B cell (primary cell): ENCODE results near the gene FRS3. TPM values are rescaled to one million over a fixed set of nuclear protein-coding genes. Genes with fewer than 3 reads are reported as not detected.

ENCODE experiments used
- ATAC-seq: fragments of 200-7000 bp; cut with Tn5 transposase; one replicate; pipeline ENCODE4 v1.10.0; 2021; ENCODE audit warnings: low read depth, mild to moderate bottlenecking, moderate number of reproducible peaks, moderate library complexity
- CTCF ChIA-PET: fragments of 350-600 bp; sonication (Branson Sonifier 250); formaldehyde crosslinking; loops from one replicate; lab custom pipeline; 2021; ENCODE audit warnings: antibody characterized with exemption, inconsistent platforms; lab: Charles Lee
- POLR2A ChIA-PET: fragments of 350-600 bp; sonication (Branson Sonifier 250); formaldehyde crosslinking; loops from one replicate; lab custom pipeline; 2021; ENCODE audit warnings: antibody characterized with exemption; lab: Charles Lee
- DNase-seq: peaks from one replicate; pipeline ENCODE4 v3.0.0; 2013
- H2AFZ ChIP-seq: 2 replicates; pipeline ENCODE4 v1.6.1; 2012; ENCODE audit warnings: mild to moderate bottlenecking, low read depth, low read length; ENCODE audit not compliant: insufficient read depth, poor library complexity, severe bottlenecking
- H3K27ac ChIP-seq, 2 donors: 1 replicate in 1 of 2; 2 replicates in 1 of 2; pipeline ENCODE4 v1.5.1; 2012 to 2013; ENCODE audit warnings: low read length in 2 of 2, mild to moderate bottlenecking in 2 of 2, moderate library complexity in 1 of 2
- H3K27me3 ChIP-seq, 4 experiments: fragments of 200-600 bp in 1 of 4; sonication (generic) in 1 of 4; replicated peaks in 1 of 4; 1 replicate in 2 of 4; 2 replicates in 2 of 4; pipeline versions ENCODE4 v1.6.1 to v1.7.0; 2013 to 2016; ENCODE audit warnings: low read length in 3 of 4, mild to moderate bottlenecking in 2 of 4, mixed read lengths in 1 of 4, moderate library complexity in 1 of 4; ENCODE audit not compliant: insufficient read depth in 4 of 4, control insufficient read depth in 3 of 4; ENCODE audit errors: control extremely low read depth in 1 of 4
- H3K36me3 ChIP-seq, 2 experiments: replicated peaks in 1 of 2; 1 replicate in 1 of 2; 2 replicates in 1 of 2; pipeline versions ENCODE4 v1.6.1 to v1.7.1; 2013; ENCODE audit warnings: low read length in 1 of 2; ENCODE audit not compliant: insufficient read depth in 2 of 2, control insufficient read depth in 1 of 2; ENCODE audit errors: control extremely low read depth in 1 of 2, extremely low read depth in 1 of 2
- H3K4me1 ChIP-seq, 2 donors: fragments of 200-600 bp in 1 of 2; sonication (generic) in 1 of 2; 1 replicate in 1 of 2; 2 replicates in 1 of 2; pipeline versions ENCODE4 v1.5.1 to v1.6.1; 2013 to 2017; ENCODE audit warnings: low read length in 2 of 2; ENCODE audit not compliant: control insufficient read depth in 2 of 2, insufficient read depth in 2 of 2
- H3K4me2 ChIP-seq: replicated peaks from 2 replicates; pipeline ENCODE3; 2012; ENCODE audit warnings: mild to moderate bottlenecking, low read depth, low read length; ENCODE audit not compliant: poor library complexity, severe bottlenecking
- H3K4me3 ChIP-seq, 5 experiments: fragments of 200-600 bp in 1 of 5; sonication (generic) in 1 of 5; 1 replicate in 3 of 5; 2 replicates in 2 of 5; pipeline versions ENCODE4 v1.5.1 to v1.7.0; 2011 to 2016; ENCODE audit warnings: low read length in 4 of 5, mild to moderate bottlenecking in 4 of 5, low read depth in 2 of 5, control low read depth in 1 of 5, moderate library complexity in 1 of 5; ENCODE audit not compliant: insufficient read depth in 1 of 5; ENCODE audit errors: control extremely low read depth in 1 of 5, extremely low read depth in 1 of 5
- H3K79me2 ChIP-seq: fragments of 200-600 bp; sonication (generic); one replicate; pipeline ENCODE4 v1.6.0; 2016; ENCODE audit warnings: low read length; ENCODE audit not compliant: control insufficient read depth, insufficient read depth
- H3K9ac ChIP-seq: fragments of 200-600 bp; sonication (generic); 2 replicates; pipeline ENCODE4 v1.6.1; 2017; ENCODE audit warnings: mild to moderate bottlenecking, low read length, moderate library complexity
- H3K9me3 ChIP-seq, 3 donors: one replicate each; pipeline versions ENCODE4 v1.6.1 to v1.7.1; 2013; ENCODE audit warnings: low read length in 2 of 3; ENCODE audit not compliant: control insufficient read depth in 2 of 3, insufficient read depth in 1 of 3; ENCODE audit errors: control extremely low read depth in 1 of 3
- H4K20me1 ChIP-seq: 2 replicates; pipeline ENCODE4 v1.6.0; 2012; ENCODE audit warnings: mild to moderate bottlenecking, low read length; ENCODE audit not compliant: insufficient read depth, control insufficient read depth, poor library complexity, severe bottlenecking
- H3K27ac Mint-ChIP-seq: one replicate; pipeline ENCODE4 v1.8.0; 2021; ENCODE audit warnings: mixed read lengths
- H3K27me3 Mint-ChIP-seq: one replicate; pipeline ENCODE4 v1.8.0; 2021; ENCODE audit warnings: mixed read lengths
- H3K4me1 Mint-ChIP-seq: one replicate; pipeline ENCODE4 v1.8.0; 2021; ENCODE audit warnings: mixed read lengths
- H3K4me3 Mint-ChIP-seq: one replicate; pipeline ENCODE4 v1.8.0; 2021; ENCODE audit warnings: mixed read lengths
- H3K9me3 Mint-ChIP-seq: one replicate; pipeline ENCODE4 v1.8.0; 2022; ENCODE audit warnings: mixed read lengths; ENCODE audit not compliant: insufficient read depth
- EZH2 ChIP-seq: IDR thresholded peaks from 2 replicates; pipeline ENCODE4 v1.6.1; 2012; ENCODE audit warnings: borderline replicate concordance, low read depth, mild to moderate bottlenecking, moderate library complexity, low read length; ENCODE audit not compliant: insufficient read depth, poor library complexity, severe bottlenecking
- WGBS: methylation state at CpG from one replicate; pipeline ENCODE4 v1.1.5; 2013; ENCODE audit warnings: missing lambda C conversion rate; ENCODE audit not compliant: insufficient coverage; 5-methylcytosine and 5-hydroxymethylcytosine counted together
- intact Hi-C: fragments of 100-400 bp; cut with micrococcal nuclease; formaldehyde crosslinking; loops from one replicate; pipeline ENCODE4 v1.10.0; 2022
- polyA plus RNA-seq: library from polyadenylated mRNA; depleted of rRNA; stranded (reverse); fragments of >200 nt; gene quantifications from 2 replicates; pipeline ENCODE4 v1.2.3, GENCODE V29; 2012
- total RNA-seq, 2 donors: library from RNA; stranded (reverse); fragments of 120-200 nt in 1 of 2; gene quantifications; 1 replicate in 1 of 2; 2 replicates in 1 of 2; pipeline versions ENCODE4 v1.2.3 to v1.2.4, GENCODE V29; 2013 to 2022
- TF ChIP-seq, protein P1 (sequence below): fragments of 200-600 bp; IDR thresholded peaks from one replicate; pipeline ENCODE4 v1.8.0; 2022; ENCODE audit warnings: antibody characterized with exemption, mild to moderate bottlenecking

Gene FRS3
- total and polyA plus RNA-seq, 2 donors (not counting 1 experiment from before 2014, with no cell fraction given): 9.8 to 12.0 TPM

DNA sequence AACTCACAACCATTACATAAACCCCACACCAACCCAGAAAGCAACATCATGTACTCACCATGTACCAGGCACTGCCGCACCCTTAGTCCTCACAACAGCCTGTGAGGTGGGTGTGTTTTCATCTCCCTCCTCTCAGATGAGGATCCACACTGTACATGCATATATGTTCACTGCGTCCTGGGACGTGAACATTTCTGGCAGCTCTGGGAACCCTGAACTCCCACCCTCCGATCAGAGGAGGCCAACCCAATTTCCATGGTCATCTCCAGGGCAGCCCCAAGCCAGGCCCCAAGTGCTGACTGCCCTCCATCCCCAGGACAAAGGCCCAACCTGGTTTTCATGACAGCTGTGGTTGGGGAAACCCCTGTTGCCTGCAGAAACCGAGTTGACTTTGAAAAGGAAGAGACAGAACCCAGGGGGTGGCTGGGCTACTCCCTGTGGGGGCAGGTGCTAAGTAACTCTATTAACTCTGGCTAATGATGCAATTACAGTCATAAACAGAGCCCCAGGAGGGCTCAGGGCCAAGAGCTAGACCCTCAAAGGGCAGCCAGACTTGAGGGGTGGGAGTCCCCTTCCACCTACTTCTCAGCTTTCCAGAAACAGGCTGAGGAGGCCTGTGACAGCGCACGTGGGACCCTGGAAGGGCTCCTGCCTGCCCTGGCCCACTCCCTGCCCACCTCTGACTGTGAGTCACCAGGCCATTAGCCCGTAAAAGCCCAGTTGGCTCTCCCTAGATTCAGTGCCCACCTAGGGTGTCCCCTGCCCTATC, 46.9 kb downstream of the FRS3 start:
- intact Hi-C loops: loop anchor here (1.0 to 5.0 kb wide), 4 partner anchors 9 to 50 kb away; no protein-coding TSS in a partner anchor
- H3K27me3 Mint-ChIP-seq: no peaks in the 10 kb centered on the region
- H3K27me3 ChIP-seq: no peaks in the 10 kb centered on the region
- DNase-seq: peak; percentile 86
- peaks cover 52 to 66% of the 10 kb centered on the region in 2 donors for H3K4me1 ChIP-seq
- ChIA-PET POLR2A (interaction anchor here (0.6 to 9.4 kb wide), 7 partner anchors 10 to 1197 kb away, joined by 3 to 342 read pairs (median 24); partner anchors contain the start of gene CNPY3), CTCF (interaction anchor here (0.9 to 7.9 kb wide), 9 partner anchors 11 to 364 kb away, joined by 3 to 303 read pairs (median 7); partner anchors contain the start of genes BYSL, MED20, TAF8 and TOMM6)
- peak; percentile 29 for ATAC-seq
- peak overlapping the region; percentile 78 for H3K9ac ChIP-seq
- H3K27ac Mint-ChIP-seq: peak overlapping the region; percentile 95
- peaks cover 61% of the 10 kb centered on the region for H3K79me2 ChIP-seq
- H3K4me2 ChIP-seq: peak overlapping the region; percentile 90
- peaks cover 61% of the 10 kb centered on the region for H3K4me1 Mint-ChIP-seq
- H2AFZ ChIP-seq: peak overlapping the region; percentile 14
- H3K4me3 ChIP-seq: peak overlapping the region; percentile 68 to 89 (median 80)
- H4K20me1 ChIP-seq: peaks cover 7% of the 10 kb centered on the region
- no peak for TF ChIP-seq EZH2
- H3K36me3 ChIP-seq: peaks cover 0 to 10% of the 10 kb centered on the region in 2 experiments
- no peaks in the 10 kb centered on the region for H3K9me3 ChIP-seq
- 43% methylated on average over 6 of the region's 8 CpGs for WGBS
- H3K4me3 Mint-ChIP-seq: peak overlapping the region; percentile 93
- peak overlapping the region; percentile 87 to 93 for H3K27ac ChIP-seq
- no peaks in the 10 kb centered on the region for H3K9me3 Mint-ChIP-seq

- ATAC-seq (no peak), DNase-seq (no peak)
- intact Hi-C loops: loop anchor here (1.0 to 5.0 kb wide), 4 partner anchors 9 to 49 kb away; no protein-coding TSS in a partner anchor
- Mint-ChIP-seq H3K4me1 (peaks cover 67% of the 10 kb centered on the region), H3K9me3 (no peaks in the 10 kb centered on the region), H3K4me3 (peak overlapping the region; percentile 93), H3K27me3 (no peaks in the 10 kb centered on the region), H3K27ac (peak overlapping the region; percentile 95)
- H3K9me3 ChIP-seq: no peaks in the 10 kb centered on the region
- peak overlapping the region; percentile 68 to 89 (median 80) for H3K4me3 ChIP-seq
- H3K27ac ChIP-seq: peak overlapping the region; percentile 87 to 93
- ChIA-PET POLR2A (interaction anchor here (4.4 to 9.4 kb wide), 3 partner anchors 9 to 28 kb away, joined by 108 to 342 read pairs (median 109); no protein-coding TSS in a partner anchor), CTCF (interaction anchor here (0.9 to 7.9 kb wide), 5 partner anchors 10 to 364 kb away, joined by 3 to 303 read pairs (median 86); no protein-coding TSS in a partner anchor)
- peaks cover 67% of the 10 kb centered on the region for H3K79me2 ChIP-seq
- H3K27me3 ChIP-seq: no peaks in the 10 kb centered on the region
- H3K9ac ChIP-seq: peak overlapping the region; percentile 78
- H4K20me1 ChIP-seq: peaks cover 7% of the 10 kb centered on the region
- peaks cover 0 to 10% of the 10 kb centered on the region in 2 experiments for H3K36me3 ChIP-seq
- peaks cover 58 to 72% of the 10 kb centered on the region in 2 donors for H3K4me1 ChIP-seq
- no peak overlapping the region for H2AFZ ChIP-seq
- peak overlapping the region; percentile 90 for H3K4me2 ChIP-seq
- TF ChIP-seq EZH2: no peak
- TF ChIP-seq, protein P1, sequence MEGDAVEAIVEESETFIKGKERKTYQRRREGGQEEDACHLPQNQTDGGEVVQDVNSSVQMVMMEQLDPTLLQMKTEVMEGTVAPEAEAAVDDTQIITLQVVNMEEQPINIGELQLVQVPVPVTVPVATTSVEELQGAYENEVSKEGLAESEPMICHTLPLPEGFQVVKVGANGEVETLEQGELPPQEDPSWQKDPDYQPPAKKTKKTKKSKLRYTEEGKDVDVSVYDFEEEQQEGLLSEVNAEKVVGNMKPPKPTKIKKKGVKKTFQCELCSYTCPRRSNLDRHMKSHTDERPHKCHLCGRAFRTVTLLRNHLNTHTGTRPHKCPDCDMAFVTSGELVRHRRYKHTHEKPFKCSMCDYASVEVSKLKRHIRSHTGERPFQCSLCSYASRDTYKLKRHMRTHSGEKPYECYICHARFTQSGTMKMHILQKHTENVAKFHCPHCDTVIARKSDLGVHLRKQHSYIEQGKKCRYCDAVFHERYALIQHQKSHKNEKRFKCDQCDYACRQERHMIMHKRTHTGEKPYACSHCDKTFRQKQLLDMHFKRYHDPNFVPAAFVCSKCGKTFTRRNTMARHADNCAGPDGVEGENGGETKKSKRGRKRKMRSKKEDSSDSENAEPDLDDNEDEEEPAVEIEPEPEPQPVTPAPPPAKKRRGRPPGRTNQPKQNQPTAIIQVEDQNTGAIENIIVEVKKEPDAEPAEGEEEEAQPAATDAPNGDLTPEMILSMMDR: no peak
These were observed 47.6 kb downstream of the FRS3 start for GRCh38 chr6:41732149-41732548.
